ENCODE results near the gene CHRDL2.
"Not testable (repeated sequence)": the region's sequence is repeated elsewhere in the genome, so short reads cannot be mapped to it uniquely, and the experiment has no call there.

Gene CHRDL2, protein sequence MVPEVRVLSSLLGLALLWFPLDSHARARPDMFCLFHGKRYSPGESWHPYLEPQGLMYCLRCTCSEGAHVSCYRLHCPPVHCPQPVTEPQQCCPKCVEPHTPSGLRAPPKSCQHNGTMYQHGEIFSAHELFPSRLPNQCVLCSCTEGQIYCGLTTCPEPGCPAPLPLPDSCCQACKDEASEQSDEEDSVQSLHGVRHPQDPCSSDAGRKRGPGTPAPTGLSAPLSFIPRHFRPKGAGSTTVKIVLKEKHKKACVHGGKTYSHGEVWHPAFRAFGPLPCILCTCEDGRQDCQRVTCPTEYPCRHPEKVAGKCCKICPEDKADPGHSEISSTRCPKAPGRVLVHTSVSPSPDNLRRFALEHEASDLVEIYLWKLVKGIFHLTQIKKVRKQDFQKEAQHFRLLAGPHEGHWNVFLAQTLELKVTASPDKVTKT

DNA sequence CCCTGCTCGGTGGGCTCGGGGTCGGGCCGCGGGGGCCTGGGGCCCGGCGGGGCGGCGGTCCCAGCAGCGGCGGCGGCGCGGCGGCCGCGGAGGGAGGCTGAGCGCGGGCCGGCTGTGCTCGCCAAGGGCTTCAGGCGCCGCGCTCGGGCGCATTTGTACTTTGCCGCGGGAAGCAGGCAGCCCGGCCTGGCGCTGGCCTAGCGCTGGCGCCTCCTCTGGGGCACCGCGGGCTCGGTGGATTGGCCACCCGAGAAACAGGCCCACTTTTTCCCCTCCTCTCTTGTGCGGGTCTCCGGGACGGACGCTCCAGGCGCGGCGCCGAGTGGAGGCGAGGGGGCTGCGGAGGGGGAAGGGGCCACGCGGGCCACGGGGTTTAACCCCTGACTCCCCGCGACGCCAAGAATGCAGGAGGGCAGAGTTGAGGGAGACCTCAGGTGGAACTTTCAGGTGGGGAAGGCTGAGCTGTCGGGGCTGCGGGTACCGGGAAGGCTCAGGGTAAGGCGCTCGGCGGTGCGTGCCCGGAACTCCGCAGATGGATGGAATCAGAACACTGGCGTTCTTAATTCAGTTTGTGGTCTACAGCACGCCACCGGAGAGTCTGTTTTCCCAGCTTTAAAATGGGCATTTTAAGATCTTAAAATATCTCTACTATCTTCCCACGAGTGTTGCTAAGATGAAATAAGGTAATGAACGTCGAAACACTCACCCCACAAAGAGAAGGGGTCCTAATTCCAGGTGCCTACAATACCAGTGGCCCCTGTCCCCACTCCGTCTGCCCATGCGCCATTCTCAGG is at the start of gene CHRDL2:
Gene CHRDL2 (minus strand): TSS at position 126 of the 794 bp plus-strand sequence. CDS start 538 bp downstream, outside the sequence.
- DNase-seq: no peak

DNA sequence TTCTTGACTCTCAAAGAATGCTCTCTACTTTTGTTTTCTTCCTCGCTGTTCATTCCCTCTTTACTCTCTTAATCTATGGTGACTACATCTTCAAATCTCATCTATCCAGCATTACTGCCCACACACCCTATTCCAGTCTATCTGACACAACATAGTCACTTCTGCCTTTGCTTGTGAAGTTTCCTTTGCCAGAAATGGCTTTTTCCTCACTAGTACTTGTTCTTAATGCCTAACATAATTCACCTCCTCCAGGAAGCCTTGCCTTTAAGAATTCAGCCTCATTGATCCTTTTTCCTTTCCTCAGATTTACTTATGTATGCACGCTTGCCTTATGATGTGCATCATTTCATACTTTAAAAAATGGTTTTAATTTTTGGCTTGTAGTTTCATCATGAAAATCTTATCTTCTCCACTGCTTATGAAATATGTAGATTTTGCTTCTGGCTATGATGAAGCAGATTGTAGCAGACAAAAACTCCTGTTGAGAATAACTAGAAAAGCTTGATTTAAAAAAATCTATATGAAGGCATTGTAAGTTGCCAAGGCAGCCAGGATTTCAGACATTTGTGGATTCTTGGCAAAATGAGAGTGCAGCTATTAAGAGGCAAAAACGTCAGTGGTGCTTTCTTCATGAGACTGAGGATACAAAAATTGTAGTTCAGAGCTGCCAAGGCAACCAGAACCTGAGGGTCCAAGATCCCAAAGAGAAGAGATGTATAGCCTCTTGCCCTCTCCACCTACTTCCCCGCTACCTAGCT is 49.2 kb upstream of the CHRDL2 start:
- DNase-seq: no peak

DNA sequence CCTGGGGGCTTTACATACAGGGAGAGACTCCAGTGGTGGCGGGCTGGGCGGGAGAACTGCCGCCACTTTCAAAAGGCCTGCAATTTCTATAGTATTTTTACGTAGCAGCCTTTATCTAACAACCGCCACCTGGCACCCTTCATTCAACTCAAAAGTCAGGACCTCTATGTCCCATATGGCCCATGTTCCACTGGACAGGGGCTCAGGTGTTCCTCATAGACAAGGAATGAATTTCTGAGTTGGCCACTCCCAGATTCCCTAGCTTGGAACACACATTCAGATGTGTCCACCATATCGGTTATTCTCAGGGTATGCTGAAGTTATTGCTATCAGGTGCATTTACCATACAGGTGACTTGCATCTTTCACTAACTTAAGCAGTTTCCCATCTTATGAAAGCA is 47.4 kb upstream of the CHRDL2 start:
- DNase-seq: no peak

DNA sequence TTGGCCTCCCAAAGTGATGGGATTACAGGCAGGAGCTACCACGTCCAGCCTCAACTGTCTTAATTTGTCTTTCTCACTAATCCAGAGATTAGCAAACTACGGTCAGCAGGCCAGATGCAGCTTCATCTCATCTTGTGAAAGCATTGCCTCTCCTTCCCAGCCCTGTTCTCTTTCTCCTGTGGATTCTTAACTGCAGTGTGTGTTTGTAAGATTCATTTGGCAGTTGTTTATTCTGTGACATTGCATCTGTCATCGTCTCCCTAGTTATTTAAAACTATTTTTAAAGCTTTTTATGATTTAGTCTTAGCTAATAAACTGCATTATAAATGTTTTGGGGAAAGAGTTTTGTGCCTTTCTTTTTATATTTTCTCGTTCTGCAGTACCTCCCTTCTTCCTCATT is 46.7 kb upstream of the CHRDL2 start:
- no peak for DNase-seq

DNA sequence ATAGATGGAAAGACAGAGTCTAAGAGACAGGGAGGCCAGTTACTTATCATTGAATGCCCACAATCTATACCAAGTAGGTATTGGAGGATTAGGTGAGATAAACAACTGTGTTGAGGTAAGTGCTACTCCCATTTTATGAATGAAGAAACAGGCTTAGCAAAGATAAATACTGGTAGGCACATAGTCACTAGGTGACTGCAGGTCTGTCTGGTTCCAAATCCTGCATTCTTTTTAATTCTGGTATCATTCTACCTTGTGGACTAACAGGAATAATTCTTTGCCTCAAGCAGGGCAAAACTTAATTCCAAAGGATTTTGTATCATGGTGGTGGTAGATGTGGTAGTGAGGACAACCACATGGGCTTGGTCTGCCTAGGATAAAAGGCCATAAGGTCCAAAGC is 45.8 kb upstream of the CHRDL2 start:
- no peak for DNase-seq

DNA sequence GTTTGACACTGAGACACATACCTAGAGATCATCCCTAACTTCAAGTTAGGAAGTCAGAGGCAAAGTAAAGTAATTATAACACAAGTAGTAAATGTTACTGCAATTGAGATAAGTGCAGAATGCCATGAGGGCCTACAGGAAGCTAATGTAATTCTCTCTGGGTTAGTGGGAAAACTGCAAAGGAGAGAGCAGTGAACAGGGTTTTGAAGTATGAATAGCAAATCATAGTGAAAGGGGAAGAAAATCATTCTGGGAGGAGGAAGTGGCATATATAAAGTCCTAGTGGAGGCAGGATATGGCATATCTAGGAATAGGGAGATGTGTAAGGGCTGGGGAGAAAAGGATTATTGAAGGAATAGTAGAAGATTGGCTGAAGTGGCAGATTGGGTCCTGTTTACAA is 45.3 kb upstream of the CHRDL2 start:
- no peak for DNase-seq

DNA sequence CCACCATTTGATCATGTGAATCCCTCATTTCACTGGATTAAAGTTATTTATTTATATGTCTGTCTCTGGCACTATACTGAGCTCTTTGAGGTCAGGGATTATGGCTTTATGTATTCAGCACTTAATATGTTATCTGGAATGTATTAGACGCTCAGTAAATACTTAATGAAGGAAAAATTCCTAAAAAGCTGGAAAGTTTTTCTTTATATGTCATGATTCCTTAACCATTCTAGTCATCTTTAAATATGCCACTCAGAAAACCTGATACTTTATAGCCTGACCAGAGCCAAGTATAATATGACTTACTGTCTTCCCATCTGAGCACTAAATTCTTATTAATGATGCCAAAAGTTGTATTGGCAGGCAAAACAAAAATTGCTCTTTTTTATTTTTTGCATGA is 44.5 kb upstream of the CHRDL2 start:
- DNase-seq: no peak

DNA sequence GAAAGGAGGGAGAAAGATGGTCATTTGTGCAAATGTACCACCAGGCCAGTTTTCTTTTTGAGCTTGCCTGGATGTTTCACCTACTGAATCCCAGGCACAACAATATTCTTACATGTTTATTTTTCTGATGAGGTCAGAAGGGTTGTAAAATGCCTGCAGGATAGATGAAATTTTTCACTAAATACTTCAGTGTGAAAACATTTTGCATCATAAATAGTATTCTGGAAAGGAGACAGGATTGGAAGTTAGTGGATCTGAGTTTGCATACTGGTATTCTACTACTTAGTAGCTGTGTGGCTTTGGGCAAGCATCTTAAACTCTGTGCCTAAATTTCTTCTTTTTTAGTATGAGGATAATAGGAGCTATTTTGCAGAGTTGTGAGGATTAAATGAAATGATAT is 42.2 kb upstream of the CHRDL2 start:
- no peak for DNase-seq

DNA sequence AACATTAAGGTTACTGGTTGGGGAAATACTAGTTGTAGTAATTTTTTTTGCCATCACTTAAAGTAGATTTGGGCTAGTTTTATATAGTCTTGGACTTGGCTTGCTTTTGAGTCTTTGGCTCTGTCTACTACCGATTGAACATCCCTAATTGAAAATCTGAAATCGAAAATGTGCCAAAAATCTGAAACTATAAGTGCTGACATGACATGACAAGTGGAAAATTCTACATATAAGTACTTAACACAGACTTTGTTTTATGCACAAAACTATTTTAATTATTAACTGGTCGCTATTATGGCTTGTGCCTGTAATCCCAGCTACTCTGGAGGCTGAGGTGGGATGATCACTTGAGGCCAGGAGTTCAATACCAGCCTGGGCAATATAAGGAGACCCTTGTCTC is 39.9 kb upstream of the CHRDL2 start:
- no peak for DNase-seq

DNA sequence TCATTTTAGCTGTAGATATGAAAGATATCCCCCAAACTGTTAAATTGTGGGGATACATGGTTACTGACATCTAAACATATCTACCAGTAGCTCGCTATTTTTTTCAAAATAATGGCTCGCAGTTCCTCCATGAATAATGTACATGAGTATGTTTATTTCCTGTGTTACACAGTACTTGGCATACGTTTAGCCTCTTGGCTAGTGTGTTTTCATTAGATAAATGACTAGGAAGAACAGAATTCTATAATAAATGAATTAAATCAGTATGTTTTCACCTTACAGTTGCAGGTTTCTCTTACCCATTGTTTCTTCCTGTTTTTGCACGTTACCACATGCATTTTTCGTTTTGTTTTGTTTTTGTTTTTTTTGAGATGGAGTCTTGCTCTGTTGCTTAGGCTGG is 39.2 kb upstream of the CHRDL2 start:
- DNase-seq: no peak

DNA sequence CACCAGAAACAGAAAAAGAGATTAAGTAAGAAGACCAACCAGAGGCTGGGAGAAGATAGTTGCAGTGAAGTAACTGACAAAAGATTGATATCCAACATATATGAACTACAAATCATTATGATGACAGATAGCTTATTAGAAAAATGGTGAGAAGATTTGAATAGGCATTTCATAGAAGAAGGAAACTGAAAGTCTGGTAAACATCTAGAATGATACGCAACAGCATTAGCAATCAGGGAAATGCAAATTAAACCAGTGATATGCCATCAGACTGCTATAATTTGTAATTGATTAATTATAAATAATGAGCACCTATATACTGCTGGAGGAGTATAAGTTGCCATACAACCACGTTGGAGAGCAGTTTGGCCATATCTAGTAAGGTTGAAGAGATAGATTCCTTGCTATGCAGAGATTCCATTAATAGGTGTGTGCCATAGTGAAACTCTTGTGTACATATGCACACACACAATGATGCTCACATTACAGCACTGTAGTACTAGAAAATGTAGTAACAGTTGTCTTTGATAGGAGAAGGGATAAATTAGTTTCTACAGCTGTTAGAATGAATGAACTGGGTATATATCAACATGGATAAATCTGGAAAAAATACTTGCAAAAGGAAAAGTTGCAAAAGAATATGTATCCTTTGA is 38.0 kb upstream of the CHRDL2 start:
- no peak for DNase-seq

DNA sequence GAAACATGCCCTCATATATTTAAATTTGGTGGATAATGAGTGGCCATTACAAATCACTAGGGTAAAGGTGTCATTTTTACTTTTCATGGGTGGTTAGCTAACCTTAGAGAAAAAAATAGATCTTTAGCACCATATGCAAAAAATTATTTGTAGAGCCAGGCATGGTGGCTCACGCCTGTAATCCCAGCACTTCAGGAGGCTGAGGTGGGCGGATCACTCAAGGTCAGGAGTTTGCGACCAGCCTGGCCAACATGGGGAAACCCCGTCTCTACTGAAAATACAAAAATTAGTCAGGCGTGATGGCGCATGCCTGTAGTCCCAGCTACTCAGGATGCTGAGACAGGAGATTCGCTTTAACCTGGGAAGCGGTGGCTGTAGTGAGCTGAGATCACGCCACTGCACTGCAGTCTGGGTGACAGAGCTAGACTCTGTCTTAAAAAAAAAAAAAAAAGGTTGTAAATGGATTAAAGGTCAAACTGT is 37.0 kb upstream of the CHRDL2 start:
- not testable (repeated sequence) for DNase-seq

DNA sequence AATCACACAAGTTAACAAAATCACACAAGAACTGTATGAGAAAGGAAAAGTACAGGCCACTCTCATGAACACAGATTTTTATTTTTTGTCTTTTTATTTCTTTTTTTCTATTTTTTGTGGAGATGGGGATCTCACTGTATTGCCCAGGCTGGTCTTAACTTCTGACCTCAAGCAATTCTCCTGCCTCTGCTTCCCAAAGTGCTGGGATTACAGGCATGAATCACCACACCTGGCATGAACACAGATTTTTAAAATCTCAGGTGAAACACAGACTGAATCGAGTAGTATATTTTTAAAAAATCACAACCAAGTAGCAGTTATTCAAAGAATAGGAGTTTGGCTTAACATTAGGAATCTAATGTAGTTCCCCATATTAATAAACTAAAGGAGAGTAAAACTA is 35.7 kb upstream of the CHRDL2 start:
- DNase-seq: no peak

DNA sequence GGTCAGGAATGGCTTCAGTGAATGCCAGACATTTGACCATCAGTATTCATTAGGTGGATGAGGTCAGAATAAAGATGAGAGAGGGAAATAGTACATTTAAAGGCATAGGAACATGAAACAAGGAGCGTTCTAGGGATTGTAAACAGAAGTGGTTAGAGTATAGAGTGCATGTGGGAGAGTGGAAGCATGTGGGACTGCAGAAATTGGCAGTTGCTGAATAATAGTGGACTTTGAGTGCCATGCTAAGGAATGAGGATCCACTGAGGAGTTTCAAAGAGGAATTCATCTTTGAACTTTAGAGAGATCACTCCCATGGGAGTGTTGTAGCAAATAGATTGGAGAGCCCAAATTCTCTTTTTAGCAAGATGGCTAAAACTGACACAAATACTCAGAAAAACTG is 25.3 kb upstream of the CHRDL2 start:
- DNase-seq: no peak

DNA sequence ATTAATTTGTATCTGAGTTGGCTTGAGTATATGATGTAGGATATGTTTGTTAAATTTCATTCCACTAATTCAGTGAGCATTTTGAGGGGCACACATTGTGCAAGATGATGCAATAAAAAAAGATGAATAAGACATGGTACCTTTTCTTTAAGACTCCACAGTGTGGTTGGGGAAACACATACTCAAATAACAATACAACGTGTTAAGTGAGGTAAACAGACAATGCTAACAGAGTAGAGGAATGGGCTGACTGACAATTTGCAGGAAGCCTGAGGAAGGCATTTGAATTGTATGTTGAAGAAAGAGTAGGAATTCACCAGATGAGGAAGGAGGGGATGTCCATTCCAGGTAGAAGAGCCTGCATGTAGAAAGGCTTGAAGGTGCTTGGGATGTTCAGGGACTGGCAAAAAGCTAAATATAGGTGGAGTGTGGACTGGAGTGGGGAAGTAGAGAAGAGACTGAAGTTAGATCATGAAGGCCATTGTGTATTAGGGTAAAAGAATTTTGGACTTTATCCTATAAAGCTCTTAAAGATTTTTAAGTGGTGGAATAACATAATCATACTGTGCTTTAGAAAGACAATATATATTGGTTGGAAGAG is 24.3 kb upstream of the CHRDL2 start:
- DNase-seq: no peak

DNA sequence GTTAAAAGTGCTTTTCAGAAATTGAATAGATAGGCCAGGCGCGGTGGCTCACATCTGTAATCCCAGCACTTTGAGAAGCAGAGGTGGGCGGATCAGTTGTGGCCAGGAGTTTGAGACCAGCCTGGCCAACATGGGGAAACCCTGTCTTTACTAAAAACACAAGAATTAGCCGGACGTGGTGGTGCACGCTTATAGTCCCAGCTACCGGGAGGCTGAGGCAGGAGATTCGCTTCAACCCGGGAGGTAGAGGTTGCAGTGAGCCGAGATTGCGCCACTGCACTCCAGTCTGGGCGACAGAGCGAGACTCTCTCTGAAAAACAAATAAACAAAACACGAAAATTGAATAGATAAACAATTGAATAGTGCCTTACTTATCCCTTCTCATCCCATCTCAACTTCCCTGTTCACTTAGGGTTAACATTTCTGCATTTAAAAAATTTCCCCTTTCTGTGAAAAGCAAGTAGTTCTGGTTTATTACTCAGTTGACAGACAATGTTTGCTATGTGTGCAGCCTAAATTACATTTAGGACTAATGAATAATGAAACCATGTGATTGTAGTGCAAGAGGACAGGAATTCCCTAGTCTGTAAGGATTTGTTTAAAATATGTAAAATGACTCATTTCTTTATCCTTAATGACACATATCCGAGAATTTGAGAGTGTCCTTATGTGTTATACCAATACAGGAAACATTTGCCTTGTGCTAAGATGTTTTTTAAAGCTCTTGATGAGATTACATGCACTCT is 23.5 kb upstream of the CHRDL2 start:
- no peak for DNase-seq

DNA sequence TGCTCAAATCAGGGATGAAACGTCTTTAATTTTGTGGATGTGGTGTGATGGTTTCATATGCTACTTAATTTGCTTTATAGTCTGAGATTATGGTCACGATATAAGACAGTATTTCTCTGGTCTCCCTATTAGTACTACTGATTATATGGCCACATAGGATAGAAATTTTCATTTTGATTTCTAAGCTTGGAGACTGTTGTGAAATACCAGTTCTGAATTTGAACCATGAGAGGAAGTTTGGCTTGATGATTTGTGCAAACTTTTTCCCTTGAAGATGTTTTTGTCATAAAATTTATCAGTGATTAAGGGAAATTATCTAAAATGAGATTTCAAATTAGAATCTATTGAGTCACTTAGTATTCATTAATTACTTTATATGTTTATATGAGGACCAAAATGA is 20.1 kb upstream of the CHRDL2 start:
- no peak for DNase-seq

DNA sequence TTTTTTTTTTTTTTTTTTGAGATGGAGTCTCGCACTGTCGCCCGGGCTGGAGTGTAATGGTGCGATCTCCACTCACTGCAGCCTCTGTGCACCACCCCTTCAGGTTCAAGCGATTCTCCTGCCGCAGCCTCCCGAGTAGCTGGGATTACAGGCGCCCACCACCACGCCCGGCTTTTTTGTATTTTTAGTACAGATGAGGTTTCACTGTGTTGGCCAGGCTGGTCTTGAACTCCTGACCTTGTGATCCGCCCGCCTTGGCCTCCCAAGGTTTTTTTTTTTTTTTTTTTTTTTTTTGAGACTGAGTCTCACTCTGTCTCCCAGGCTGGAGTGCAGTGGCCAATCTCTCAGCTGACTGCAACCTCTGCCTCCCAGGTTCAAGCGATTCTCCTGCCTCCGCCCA is 19.4 kb upstream of the CHRDL2 start:
- DNase-seq: not testable (repeated sequence)

DNA sequence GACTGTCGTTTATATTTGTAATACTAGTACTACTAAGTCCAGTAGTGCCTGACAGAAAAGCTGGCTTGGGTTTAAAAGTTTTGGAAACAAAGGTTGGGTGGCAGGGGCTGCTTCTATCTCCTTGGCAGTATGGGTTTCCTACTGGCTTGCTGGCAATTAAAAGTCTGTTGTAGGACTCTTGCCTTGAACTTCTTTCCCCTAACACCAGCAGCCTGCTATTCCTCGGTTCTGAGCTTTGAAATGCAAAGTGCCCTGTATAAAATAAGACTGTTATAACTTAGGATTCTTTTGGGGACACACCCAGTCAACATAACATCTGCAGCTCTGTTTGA is 18.7 kb upstream of the CHRDL2 start:
- no peak for DNase-seq

DNA sequence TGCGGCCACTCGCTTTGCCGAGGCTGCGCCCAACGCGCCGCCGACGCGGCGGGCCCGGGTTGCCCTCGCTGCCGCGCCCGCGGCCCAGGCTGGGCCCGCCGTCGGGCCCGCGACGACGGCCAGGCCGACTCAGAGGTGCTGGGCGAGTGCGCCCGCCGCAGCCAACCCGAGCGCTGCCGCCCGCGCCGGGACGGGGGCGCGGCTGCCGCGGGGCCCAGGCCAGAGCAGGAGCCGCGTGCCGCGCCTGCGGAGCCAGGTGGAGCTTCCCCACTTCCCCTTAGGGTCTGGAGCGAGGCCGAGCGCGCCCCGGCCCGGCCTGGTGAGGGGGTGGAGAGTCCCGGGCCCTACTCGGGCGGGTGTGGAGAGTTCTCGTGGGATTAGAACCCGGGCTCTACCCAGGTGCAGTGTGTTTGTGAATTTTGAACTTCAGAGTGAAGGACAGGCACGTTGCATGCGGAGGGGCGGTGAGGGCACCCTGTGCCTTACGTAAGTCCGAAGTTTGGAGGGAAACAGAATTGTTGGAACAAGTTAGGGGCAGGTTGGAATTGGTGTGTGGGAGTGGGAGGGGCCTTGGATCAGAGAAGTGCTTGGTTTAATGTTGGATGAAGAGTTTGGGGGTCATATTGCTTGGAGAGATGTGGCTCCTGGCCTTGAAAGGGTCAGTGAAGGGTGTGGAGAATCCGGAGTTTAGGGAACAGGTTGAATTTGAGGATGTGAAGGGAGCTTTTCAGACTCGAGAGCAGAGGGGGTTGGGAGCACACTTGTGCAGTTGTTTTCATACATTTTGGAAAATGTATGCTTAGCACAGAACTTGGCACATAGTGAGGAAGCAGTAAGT is 18.1 kb upstream of the CHRDL2 start:
- no peak for DNase-seq

All from NCI-H1092 (cell line).